Stomach (tissue), 4 donors: ENCODE data around the gene ZNF397.

Experiments used
- CTCF ChIP-seq, 7 experiments: fragments of 450-650 bp in 4 of 7; fragments of 200-600 bp in 3 of 7; sonication (generic) in 3 of 7; IDR thresholded peaks; one replicate each; pipeline ENCODE4 v1.5.1; 2016 to 2019; ENCODE audit warnings: antibody characterized with exemption in 7 of 7, control low read depth in 2 of 7, mild to moderate bottlenecking in 1 of 7
- EP300 ChIP-seq: sonication (generic); formaldehyde crosslinking; IDR thresholded peaks from one replicate; pipeline ENCODE4 v1.6.1; 2017; ENCODE audit warnings: antibody characterized with exemption
- POLR2A ChIP-seq, 4 donors: fragments of 450-650 bp; IDR thresholded peaks; one replicate each; pipeline ENCODE4 v1.6.1; 2016; ENCODE audit warnings: antibody characterized with exemption in 4 of 4, control low read depth in 2 of 4, mild to moderate bottlenecking in 1 of 4, moderate library complexity in 1 of 4
- POLR2AphosphoS5 ChIP-seq, 3 donors: sonication (generic); formaldehyde crosslinking; IDR thresholded peaks; one replicate each; pipeline ENCODE4 v1.6.1; 2016; ENCODE audit warnings: antibody characterized with exemption in 3 of 3

GRCh38 chr18:35220424-35220823 is 20.4 kb upstream of the ZNF397 start:
- TF ChIP-seq POLR2AphosphoS5 (IDR thresholded peaks at IDR 0.05) (no peak), POLR2A (IDR thresholded peaks at IDR 0.05) (no peak), CTCF (IDR thresholded peaks at IDR 0.05) (no peak), EP300 (no peak)
